BJ (cell line): ENCODE results near the gene NALCN. TPM values are rescaled to one million over a fixed set of nuclear protein-coding genes. Genes with fewer than 3 reads are reported as not detected.

ENCODE experiments used
- CTCF ChIA-PET: fragments of 350-600 bp; formaldehyde crosslinking; extraction: SDS; loops from one replicate; lab custom pipeline; 2021; ENCODE audit warnings: antibody characterized with exemption, inconsistent platforms; lab: Yijun Ruan, JAX
- POLR2A ChIA-PET: fragments of 300-600 bp; sonication (Branson Sonifier 250); formaldehyde crosslinking; extraction: SDS; loops from one replicate; lab custom pipeline; 2021; ENCODE audit warnings: antibody characterized with exemption; lab: Charles Lee
- DNase-seq: peaks from one replicate; pipeline ENCODE4 v3.0.0-alpha.2; 2011; ENCODE audit warnings: low read depth
- H3K27me3 ChIP-seq: 2 replicates; pipeline ENCODE4 v1.6.0; 2011; ENCODE audit warnings: low read length; ENCODE audit not compliant: control insufficient read depth, insufficient read depth
- H3K36me3 ChIP-seq: 2 replicates; pipeline ENCODE4 v1.5.1; 2011; ENCODE audit warnings: low read length; ENCODE audit not compliant: control insufficient read depth, insufficient read depth
- H3K4me3 ChIP-seq: 2 replicates; pipeline ENCODE4 v1.5.1; 2011; ENCODE audit warnings: low read depth, mild to moderate bottlenecking, control low read depth, low read length
- polyA plus RNA-seq: library from polyadenylated mRNA; depleted of rRNA; stranded (reverse); fragments of >200 nt; gene quantifications from 2 replicates; pipeline ENCODE4 v1.2.3, GENCODE V29; 2011
- TF ChIP-seq, protein P1 (sequence below): IDR thresholded peaks from 2 replicates; pipeline ENCODE4 v1.5.1; 2011; ENCODE audit warnings: low read depth, mild to moderate bottlenecking, control low read depth, inconsistent platforms, low read length, moderate library complexity; ENCODE audit not compliant: insufficient read depth

NALCN gene
- polyA plus RNA-seq, 1 experiment, result 2.9 TPM

DNA sequence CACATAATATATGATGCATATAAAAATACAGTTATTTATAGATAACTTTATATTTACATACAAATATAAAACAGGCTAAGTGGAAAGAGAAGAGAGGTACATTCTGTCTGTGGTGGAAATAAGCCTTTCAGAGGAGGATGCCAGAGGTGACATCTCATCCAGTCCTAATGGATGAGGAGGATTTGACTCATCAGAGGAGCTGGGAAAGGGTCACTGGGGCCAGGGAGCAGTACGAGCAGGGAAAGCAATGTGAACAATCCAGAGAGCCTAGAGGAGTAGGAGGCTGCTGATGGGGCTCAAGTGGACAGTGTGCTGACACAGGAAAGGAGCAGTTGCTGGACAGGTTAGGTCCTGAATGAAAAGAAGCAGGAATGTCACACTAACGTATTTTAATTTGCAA lies 18.6 kb downstream of the NALCN start:
- CTCF ChIA-PET, result no interaction called here
- H3K4me3 ChIP-seq, result no peak overlapping the region
- TF ChIP-seq, protein P1, sequence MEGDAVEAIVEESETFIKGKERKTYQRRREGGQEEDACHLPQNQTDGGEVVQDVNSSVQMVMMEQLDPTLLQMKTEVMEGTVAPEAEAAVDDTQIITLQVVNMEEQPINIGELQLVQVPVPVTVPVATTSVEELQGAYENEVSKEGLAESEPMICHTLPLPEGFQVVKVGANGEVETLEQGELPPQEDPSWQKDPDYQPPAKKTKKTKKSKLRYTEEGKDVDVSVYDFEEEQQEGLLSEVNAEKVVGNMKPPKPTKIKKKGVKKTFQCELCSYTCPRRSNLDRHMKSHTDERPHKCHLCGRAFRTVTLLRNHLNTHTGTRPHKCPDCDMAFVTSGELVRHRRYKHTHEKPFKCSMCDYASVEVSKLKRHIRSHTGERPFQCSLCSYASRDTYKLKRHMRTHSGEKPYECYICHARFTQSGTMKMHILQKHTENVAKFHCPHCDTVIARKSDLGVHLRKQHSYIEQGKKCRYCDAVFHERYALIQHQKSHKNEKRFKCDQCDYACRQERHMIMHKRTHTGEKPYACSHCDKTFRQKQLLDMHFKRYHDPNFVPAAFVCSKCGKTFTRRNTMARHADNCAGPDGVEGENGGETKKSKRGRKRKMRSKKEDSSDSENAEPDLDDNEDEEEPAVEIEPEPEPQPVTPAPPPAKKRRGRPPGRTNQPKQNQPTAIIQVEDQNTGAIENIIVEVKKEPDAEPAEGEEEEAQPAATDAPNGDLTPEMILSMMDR, result no peak
- peak; percentile 35 for DNase-seq
- no peaks in the 10 kb centered on the region for H3K27me3 ChIP-seq
- POLR2A ChIA-PET, result no interaction called here
- no peaks in the 10 kb centered on the region for H3K36me3 ChIP-seq

GRCh38 chr13:101394605-101395004 lies 21.7 kb downstream of the NALCN start:
- CTCF ChIA-PET, result no interaction called here

DNA sequence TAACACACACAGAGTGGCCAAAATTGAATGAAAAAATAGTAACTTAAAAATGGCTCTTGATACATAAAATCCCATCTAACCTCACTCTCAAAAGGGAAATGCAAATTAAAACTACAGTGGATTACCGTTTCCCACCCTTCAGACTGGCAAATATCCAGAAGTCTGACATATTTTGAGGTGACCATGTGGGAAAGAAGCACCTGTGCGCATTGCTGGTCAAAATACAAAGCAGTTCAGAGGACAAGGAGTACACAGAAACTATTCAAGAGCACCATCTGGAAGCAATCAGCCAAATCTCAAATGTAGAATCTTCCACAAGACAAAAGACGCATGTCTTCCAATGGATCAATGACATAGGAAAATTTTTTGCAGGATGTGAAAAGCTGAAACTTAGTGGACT lies 23.2 kb downstream of the NALCN start:
- TF ChIP-seq, protein P1, result no peak
- Histone ChIP-seq H3K4me3 (no peak overlapping the region), H3K36me3 (no peaks in the 10 kb centered on the region), H3K27me3 (no peaks in the 10 kb centered on the region)
- DNase-seq, result no peak
- CTCF ChIA-PET, result no interaction called here
- POLR2A ChIA-PET, result no interaction called here

More at GRCh38 chr13:101394605-101395004, 21.7 kb downstream of the NALCN start:
- POLR2A ChIA-PET, result no interaction called here
- Histone ChIP-seq H3K4me3 (no peak overlapping the region), H3K36me3 (no peaks in the 10 kb centered on the region), H3K27me3 (no peaks in the 10 kb centered on the region)
- no peak for DNase-seq
- TF ChIP-seq, protein P1, result no peak

GRCh38 chr13:101390461-101390860 lies 25.8 kb downstream of the NALCN start:
- ChIA-PET POLR2A (interaction anchor here (0.6 kb wide), 1 partner anchor 60 kb away, joined by 4 read pairs; no protein-coding TSS in a partner anchor), CTCF (no interaction called here)
- TF ChIP-seq, protein P1, result no peak
- H3K36me3 ChIP-seq, result no peaks in the 10 kb centered on the region
- no peaks in the 10 kb centered on the region for H3K27me3 ChIP-seq
- H3K4me3 ChIP-seq, result 0 out of 2 replicates have a peak overlapping the region, but pooled peaks have one; percentile 11
- DNase-seq, result peak; percentile 53

DNA sequence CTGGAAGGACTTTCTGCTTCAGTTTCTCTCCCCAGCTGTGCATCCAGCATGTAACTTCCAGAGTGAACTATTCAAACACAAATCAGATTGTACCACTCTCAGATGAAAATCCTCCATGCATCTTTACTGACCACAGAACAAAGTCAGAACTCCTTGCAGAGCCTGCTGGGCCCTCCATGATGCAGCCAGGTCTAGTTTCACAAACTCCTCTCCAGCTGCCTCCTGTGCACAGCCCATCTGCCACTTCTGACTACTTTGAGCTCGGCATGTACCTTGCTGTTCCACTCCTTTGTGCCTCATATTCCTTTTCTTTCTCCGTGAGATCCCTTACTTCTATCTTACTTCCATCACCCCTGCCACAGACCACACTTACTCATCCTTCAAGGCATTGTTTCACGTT lies 31.4 kb downstream of the NALCN start:
- H3K36me3 ChIP-seq, result no peaks in the 10 kb centered on the region
- no peak for DNase-seq
- POLR2A ChIA-PET, result no interaction called here
- CTCF ChIA-PET, result interaction anchor here (0.6 to 0.8 kb wide), 2 partner anchors 15 to 46 kb away, joined by 3 read pairs; no protein-coding TSS in a partner anchor
- TF ChIP-seq, protein P1, result no peak
- no peaks in the 10 kb centered on the region for H3K27me3 ChIP-seq
- H3K4me3 ChIP-seq, result no peak overlapping the region
